PFSK-1 (cell line): ENCODE results near the gene GALNS.
A peak's percentile ranks its signal among the peaks of the same experiment; 100 is the strongest.

Experiments used
- FOXP2 ChIP-seq: optimal IDR thresholded peaks from 2 replicates; pipeline ENCODE3; 2011; ENCODE audit warnings: borderline replicate concordance, control low read depth, inconsistent platforms; ENCODE audit not compliant: insufficient read depth; ENCODE audit errors: extremely low read length, extremely low read depth
- POLR2AphosphoS5 ChIP-seq: IDR thresholded peaks from 2 replicates; pipeline ENCODE4 v1.6.1; 2012; ENCODE audit warnings: low read depth, mild to moderate bottlenecking, control low read depth, low read length, moderate library complexity
- REST ChIP-seq, 2 experiments: IDR thresholded peaks; 2 replicates each; pipeline versions ENCODE4 v1.6.1 to v1.8.0; 2011 to 2012; ENCODE audit warnings: low read depth in 2 of 2, low read length in 2 of 2, control low read depth in 1 of 2, inconsistent platforms in 1 of 2, mild to moderate bottlenecking in 1 of 2, moderate library complexity in 1 of 2; ENCODE audit not compliant: insufficient read depth in 1 of 2
- SIN3A ChIP-seq: IDR thresholded peaks from 2 replicates; pipeline ENCODE4 v1.6.1; 2012; ENCODE audit warnings: mild to moderate bottlenecking, low read length, moderate library complexity, borderline replicate concordance; ENCODE audit not compliant: insufficient read depth
- TAF1 ChIP-seq: IDR thresholded peaks from 2 replicates; pipeline ENCODE4 v1.6.1; 2012; ENCODE audit warnings: low read length, control low read depth, borderline replicate concordance; ENCODE audit not compliant: insufficient read depth

Gene GALNS

GRCh38 chr16:88771294-88771772 lies 85.4 kb downstream of the GALNS start:
- no peak for TF ChIP-seq FOXP2
- TF ChIP-seq SIN3A = no peak
- TF ChIP-seq REST (IDR thresholded peaks at IDR 0.05; ENCODE audit: insufficient read depth in 1 of 2, low read depth in 2 of 2, low read length in 2 of 2) = no peak

GRCh38 chr16:88770461-88771293 lies 86.1 kb downstream of the GALNS start:
- peak; percentile 24 for TF ChIP-seq FOXP2
- TF ChIP-seq TAF1 = no peak

GRCh38 chr16:88769617-88770460 lies 86.9 kb downstream of the GALNS start:
- no peak for TF ChIP-seq POLR2AphosphoS5
- no peak for TF ChIP-seq TAF1

- TF ChIP-seq SIN3A = no peak
- TF ChIP-seq FOXP2 = no peak
- no peak for TF ChIP-seq POLR2AphosphoS5
- TF ChIP-seq REST (IDR thresholded peaks at IDR 0.05; ENCODE audit: insufficient read depth in 1 of 2, low read depth in 2 of 2, low read length in 2 of 2) = no peak
- no peak for TF ChIP-seq TAF1
Observed at GRCh38 chr16:88768071-88768783, 88.5 kb downstream of the GALNS start.

GRCh38 chr16:88767546-88768070 lies 89.1 kb downstream of the GALNS start:
- no peak for TF ChIP-seq FOXP2
- no peak for TF ChIP-seq POLR2AphosphoS5
- no peak for TF ChIP-seq TAF1
- TF ChIP-seq SIN3A = no peak
- TF ChIP-seq REST (IDR thresholded peaks at IDR 0.05; ENCODE audit: insufficient read depth in 1 of 2, low read depth in 2 of 2, low read length in 2 of 2) = no peak

- TF ChIP-seq FOXP2 (no peak), POLR2AphosphoS5 (no peak), TAF1 (no peak), REST (IDR thresholded peaks at IDR 0.05; ENCODE audit: insufficient read depth in 1 of 2, low read depth in 2 of 2, low read length in 2 of 2) (no peak)
Observed at GRCh38 chr16:88766975-88767374, 89.8 kb downstream of the GALNS start.
